HS-5 (cell line): ENCODE data around the gene RPL23.

Source experiments
- DNase-seq: peaks from one replicate; pipeline ENCODE4 v3.0.0-alpha.2; 2012; ENCODE audit warnings: low read depth

RPL23 gene

GRCh38 chr17:38883592-38884526 lies 30.3 kb upstream of the RPL23 start:
- no peak for DNase-seq

GRCh38 chr17:38882870-38883269 lies 29.3 kb upstream of the RPL23 start:
- no peak for DNase-seq

GRCh38 chr17:38881600-38882191 lies 28.2 kb upstream of the RPL23 start:
- no peak for DNase-seq

GRCh38 chr17:38879878-38880665 lies 26.6 kb upstream of the RPL23 start:
- peak; percentile 71 for DNase-seq

- no peak for DNase-seq
Measured at GRCh38 chr17:38877130-38877851, 23.8 kb upstream of the RPL23 start.

- no peak for DNase-seq
Measured at GRCh38 chr17:38875477-38876075, 22.1 kb upstream of the RPL23 start.

GRCh38 chr17:38874505-38875400 lies 21.2 kb upstream of the RPL23 start:
- DNase-seq, result no peak

GRCh38 chr17:38873640-38874380 lies 20.3 kb upstream of the RPL23 start:
- no peak for DNase-seq

- no peak for DNase-seq
Measured at GRCh38 chr17:38872671-38873385, 19.3 kb upstream of the RPL23 start.

GRCh38 chr17:38872027-38872511 lies 18.5 kb upstream of the RPL23 start:
- DNase-seq, result no peak

- peak; percentile 67 for DNase-seq
Measured at GRCh38 chr17:38871247-38872015, 17.9 kb upstream of the RPL23 start.

GRCh38 chr17:38870259-38871165 lies 17.0 kb upstream of the RPL23 start:
- DNase-seq, result no peak

- peak; percentile 57 for DNase-seq
Measured at GRCh38 chr17:38869526-38870258, 16.2 kb upstream of the RPL23 start, which contains the start of gene LASP1. Gene LASP1 (plus strand): TSS chr17:38870058. CDS start chr17:38870190, 132 bp downstream.

GRCh38 chr17:38868817-38869525 lies 15.4 kb upstream of the RPL23 start:
- DNase-seq, result peak; percentile 71

- no peak for DNase-seq
Measured at GRCh38 chr17:38867968-38868816, 14.7 kb upstream of the RPL23 start.
